Smooth muscle cell of the brain vasculature (primary cell): Measurements from ENCODE around the gene OSBPL8.
"Not testable (repeated sequence)": the region's sequence is repeated elsewhere in the genome, so short reads cannot be mapped to it uniquely, and the experiment has no call there.

Source experiments
- DNase-seq: peaks from one replicate; pipeline ENCODE4 v3.0.0-alpha.2; 2012; ENCODE audit warnings: low read depth, low spot score

OSBPL8 gene

DNA sequence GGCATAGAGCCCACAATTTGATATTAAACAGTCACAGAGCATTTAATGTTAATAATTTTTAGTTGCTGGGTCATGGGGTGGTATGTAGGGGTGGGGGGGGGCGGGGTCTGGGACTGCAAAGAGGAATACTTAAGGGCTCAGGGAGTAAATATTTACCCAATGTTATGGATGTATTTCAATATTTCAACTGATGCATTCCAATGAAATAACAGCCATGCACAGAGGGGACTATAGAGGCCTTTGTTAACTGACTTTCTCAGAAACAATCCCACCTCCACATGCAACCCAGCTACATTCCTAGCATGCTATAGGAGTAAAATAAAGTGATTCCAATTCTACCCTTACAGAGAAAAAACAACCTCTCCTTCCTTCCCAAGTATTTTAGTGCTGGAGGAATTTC is 203.5 kb downstream of the OSBPL8 start:
- DNase-seq: no peak

DNA sequence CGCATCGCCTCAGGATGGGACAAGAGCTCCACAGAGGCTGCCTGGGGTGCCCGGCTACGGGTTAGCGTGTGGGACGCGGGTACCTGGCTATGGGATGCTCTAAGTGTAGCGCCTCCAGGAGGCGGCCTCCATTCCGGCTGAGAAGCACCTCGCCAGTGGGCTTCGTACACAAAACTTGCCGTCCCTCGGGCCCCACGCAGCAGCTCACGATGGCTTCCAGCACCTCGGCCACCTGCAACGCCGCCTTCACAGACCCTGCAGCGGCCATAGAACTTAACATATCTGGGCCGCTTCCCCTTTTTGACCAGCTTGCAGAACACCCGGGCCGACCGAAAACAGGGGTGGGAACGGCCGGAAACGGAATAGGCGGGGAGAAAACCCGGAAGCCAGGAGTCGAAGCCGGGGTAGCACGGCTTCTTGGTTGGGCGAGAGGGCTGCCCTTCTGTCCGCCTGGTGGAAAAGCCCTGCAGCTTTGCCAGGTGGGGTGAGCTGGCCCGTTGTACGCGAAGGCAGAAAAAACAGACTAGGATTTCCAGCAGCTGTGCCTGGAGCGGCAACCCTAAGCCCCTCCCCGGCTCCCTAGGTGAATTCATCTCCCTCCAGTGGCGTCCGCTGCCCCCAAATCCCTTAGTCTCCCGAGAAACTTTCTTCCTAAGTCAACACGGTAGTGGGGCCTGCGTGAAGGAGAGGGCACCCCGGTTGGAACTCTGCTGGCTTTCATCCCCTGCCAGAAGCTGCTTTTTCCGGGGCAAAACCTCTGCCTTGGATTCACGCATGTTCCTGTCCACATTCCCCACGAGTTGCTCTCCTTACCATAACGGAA is 211.3 kb downstream of the OSBPL8 start, which contains the start of gene BBS10:
TSS of gene BBS10 (minus strand) at position 337 of the 823 bp plus-strand sequence. CDS start at position 280, 57 bp downstream.
- peak; percentile 72 for DNase-seq

DNA sequence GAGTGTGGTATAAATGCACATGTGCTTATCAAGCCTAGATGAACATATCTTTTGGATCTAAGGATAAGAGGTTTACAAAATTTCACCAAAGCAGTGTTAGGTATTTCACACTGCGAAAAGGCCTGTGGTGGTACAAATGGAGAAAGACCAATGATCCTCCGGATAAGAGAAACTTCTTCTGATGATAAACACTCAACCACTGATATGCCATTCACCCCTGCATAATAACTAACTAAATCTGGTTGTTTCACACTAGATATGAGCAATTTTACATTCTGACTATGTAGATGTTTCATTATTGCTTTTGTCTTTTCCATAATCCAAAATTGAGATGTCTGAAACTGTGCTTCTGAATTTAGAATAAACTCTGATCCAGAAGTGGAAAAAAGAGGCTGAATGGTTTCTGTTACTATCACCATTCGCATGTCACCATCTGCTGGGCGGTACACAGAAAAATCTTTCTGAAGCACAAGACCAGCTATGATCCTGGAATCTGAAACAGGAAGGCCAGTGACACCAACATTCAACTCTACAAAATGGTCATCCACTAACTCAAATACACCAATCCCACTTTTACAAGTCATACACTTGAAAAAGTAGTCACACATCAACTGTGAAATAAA is 212.7 kb downstream of the OSBPL8 start:
- no peak for DNase-seq

DNA sequence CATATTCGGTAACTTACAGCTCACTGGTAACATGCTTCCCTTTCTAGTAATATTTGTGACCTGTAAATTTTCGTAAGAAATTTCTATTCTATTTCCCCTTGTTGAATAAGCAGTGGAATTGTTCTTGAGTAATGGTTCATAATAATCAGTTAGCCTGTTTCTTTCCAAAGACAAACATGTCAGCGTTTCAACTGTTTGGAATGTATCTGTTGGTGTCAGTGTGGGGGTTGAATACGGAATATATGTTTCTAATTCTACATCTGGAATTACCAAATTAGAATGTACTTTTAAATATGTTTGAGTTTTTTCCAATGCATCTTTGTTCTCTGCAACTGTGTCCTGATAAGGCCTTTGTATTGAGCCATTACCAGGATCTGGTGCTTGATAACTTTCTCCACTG is 213.3 kb downstream of the OSBPL8 start:
- no peak for DNase-seq

DNA sequence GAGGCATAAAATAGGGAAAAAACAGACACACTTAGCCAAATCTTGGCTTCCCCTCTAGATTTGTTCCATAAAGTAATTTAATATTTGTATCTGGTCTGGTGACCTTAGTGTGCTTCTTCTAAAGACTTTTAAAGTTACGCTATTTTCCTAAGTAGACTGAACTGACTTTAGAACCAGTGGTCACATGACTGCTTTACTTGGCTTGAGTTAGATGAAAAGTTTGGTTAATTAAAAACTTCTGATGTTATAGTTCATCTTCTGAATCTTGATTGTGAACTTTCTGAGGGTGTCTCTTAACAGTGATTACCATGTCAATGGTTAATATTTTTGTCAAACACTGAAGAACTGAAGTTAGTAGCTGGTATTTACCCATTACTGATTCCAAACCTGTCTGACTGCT is 214.0 kb downstream of the OSBPL8 start:
- DNase-seq: no peak

DNA sequence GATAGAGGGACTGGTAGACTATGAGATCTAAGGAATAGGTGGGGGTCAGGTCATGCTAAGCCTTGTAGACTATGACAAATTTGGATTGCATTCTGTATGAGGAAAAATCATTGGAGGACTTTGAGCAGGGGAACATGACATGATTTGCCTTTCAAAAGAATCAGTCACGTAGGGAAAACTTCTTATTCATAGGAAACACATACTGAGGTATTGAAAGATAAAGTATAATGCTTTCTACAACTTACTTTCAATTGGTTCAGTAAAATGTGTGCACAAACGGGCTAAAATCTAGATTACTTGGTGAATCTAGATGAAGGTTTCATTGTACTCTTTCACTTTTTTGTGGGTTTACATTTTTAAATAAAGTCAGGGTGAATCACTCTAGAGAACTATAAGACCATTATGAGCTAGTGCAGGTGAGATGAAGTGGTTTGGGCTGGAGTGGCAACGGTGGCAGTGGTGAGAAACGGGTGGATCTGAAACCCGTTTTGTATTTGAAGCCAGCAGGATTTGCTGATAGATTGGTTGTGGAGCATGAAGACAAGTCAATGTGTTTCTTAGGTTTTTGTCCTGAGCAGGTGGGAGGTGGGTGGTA is 218.0 kb downstream of the OSBPL8 start:
- no peak for DNase-seq

DNA sequence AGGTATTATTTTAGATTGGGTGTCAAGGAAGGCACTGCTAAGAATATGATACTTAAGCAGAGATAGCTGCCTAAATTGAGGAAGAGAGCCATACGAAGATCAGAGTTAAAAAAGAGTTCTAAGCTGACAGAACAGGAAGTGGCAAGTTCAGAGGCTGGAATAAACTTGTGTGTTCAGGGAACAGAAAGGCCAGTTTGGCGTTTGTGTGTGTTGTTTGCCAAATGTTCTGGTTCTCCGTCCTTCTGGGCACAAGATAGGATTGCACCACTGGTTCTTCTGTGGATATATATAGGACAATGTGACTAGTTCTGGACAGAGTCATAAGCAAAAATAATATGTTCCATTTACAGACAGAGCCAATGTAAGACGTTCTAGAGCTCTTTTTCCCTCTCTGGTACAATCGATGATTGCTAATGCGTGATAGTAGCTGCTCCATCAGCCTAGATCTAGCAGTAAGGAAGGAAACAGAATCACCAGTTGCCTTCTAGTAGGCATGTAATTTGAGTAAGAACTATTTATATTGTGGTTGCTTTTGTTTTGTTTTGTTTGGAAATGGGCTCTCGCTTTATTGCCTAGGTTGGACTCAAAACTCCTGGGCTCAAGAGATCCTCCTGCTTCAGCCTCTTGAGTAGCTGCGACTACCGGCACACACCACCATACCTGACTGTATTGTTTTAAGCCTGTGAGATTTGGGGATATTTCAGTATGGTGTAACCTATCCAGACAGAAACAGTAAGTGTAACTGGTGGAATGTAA is 218.7 kb downstream of the OSBPL8 start:
- DNase-seq: no peak

DNA sequence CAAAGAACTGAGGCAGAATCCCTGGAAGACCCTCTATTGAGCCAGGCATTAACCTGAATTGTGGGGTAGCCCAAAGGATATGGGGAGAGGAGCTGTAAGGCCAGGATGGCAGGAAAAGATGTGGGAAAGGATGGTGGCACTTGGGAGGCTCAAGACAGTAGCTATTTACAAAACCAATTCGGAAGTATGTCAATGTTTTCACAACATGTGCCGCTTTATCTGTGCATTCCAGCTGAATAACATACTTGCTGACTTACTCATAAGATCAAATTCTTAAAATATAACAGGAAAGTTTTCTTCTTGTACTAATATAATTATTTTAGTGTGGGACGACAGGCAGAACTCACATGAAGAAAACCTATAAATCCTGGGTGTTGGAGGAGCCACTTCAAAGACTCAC is 222.0 kb downstream of the OSBPL8 start:
- DNase-seq: no peak

DNA sequence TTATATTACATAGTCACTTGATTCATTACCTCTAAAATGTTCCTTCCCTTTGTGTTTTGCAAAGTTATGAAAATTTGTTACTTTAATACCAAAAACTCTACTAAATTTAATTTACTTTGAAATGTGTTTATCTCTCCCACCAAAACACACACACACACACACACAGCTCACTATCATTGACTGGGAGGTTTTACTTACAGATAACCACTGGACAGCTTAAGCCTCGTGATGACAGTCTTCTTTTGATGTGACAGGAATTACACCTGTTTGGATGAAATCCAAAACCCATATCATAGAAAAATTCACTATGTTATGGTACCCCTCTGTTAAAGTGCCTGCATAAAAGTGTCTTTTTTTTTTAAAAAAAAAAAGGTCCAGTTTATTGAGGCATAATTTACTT is 227.0 kb downstream of the OSBPL8 start:
- no peak for DNase-seq

DNA sequence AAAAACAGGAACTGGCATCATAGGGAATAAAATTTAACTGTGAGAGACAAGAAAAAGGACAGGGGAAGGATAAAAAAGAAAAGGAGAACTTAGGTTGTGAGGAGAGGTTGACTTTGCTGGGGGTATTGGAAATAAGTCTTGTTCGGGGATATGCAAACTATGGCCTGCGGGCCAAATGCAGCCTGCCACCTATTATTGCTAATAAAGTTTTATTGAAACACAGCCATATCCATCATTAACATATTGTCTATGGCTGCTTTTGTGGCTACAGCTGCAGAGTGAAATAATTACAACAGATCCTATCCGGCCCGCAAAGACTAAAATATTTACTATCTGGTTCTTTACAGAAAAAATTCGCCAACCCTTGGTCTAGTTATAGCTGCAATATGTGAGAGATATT is 230.0 kb downstream of the OSBPL8 start:
- DNase-seq: no peak

DNA sequence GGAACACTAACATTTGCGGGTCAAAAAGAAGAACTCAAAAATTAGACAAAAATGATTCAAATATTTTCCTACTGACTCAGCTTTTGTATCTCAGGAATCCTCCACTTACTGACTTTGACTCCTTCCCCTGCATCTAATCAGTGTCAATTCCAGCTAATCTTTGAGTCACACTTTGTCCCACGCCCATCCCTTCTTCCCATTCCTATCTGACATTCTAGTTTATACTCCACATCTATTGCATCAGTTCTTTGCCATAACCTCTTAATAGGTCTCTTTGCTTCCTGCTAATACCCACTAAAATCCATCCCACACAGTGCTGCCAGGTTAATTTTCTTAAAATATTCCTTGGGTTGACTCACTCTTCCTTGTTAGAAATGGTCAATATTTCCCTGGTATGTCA is 230.4 kb downstream of the OSBPL8 start:
- DNase-seq: no peak

DNA sequence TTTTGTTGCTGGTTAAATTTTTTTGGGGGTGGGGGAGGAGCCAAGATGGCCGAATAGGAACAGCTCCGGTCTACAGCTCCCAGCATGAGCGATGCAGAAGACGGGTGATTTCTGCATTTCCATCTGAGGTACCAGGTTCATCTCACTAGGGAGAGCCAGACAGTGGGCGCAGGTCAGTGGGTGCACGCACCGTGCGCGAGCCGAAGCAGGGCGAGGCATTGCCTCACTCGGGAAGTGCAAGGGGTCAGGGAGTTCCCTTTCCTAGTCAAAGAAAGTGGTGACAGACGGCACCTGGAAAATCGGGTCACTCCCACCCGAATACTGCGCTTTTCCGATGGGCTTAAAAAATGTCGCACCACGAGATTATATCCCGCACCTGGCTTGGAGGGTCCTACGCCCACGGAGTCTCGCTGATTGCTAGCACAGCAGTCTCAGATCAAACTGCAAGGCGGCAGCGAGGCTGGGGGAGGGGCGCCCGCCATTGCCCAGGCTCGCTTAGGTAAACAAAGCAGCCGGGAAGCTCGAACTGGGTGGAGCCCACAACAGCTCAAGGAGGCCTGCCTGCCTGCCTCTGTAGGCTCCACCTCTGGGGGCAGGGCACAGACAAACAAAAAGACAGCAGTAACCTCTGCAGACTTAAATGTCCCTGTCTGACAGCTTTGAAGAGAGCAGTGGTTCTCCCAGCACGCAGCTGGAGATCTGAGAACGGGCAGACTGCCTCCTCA is 239.8 kb downstream of the OSBPL8 start:
- not testable (repeated sequence) for DNase-seq

DNA sequence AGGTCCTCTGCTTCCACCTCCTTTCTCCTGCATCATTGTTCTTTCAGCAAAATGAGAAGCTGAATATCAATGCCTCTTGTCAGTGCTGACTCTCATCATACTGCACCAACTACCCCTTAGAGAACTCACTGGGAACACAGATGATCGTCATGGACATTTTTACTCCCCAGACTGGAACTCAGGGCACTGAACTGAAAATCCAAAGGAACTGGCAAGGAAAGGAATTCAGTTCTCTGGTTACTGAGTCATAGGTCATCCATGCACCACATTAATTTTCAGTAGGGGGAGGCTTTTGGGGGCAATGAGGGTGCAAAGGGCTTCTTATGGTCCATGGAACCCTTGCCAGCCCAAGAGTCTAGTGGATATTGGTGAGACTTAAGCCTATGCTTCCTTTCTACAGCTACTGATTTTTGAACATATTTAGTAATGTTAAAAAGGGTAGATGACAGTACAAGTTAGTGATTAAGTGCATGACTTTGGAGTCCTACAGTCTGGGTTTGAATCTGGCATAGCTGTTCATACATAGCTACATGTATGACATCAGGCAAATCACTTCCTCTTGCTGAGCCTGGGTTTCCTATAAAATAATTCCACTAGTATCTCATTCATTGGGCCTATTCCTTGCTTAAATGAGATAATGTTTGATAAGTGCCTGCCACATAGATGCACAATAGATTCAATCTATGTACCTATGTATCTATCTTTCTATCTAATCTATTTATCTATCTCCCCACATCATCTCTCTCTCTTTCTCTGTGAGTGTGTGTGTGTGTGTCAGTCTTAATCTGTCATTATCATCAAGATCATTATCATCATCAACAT is 240.6 kb downstream of the OSBPL8 start:
- no peak for DNase-seq

DNA sequence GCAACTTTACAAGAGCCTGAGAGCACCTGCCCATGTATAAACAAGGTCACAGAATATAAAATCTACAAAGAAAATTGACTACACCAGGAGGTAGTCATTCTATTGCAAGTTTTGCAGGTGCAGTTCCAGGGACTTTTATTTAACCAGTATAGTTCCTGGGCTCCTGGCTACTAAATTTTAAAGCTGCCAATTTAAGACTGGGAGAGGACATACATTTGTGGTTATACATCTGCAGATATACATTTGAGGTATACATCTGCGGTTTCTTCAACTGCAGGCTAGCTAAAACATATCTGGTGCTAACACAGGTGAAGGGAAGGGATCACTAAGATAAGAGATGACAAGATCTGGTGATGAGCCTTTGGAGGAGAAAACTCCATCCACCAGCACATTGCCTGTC is 241.6 kb downstream of the OSBPL8 start:
- no peak for DNase-seq

DNA sequence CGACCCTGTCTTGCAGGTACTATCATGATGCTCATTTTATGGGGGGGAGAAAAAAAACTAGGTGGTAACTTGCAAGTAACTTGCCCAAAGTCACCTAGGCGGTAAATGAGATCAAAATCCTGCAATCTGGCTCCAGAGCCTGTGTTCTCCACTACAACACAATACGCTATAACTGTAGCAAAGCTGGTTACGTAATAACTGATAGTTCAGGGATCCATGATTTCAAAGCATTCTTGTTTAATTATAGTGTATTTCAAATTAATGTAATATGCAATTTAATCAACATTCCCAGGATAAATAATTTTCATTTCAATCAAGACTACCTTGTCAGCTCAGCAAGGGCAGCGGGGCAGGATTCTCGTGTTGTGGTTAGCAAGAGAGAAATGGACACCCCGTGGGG is 243.1 kb downstream of the OSBPL8 start:
- no peak for DNase-seq

DNA sequence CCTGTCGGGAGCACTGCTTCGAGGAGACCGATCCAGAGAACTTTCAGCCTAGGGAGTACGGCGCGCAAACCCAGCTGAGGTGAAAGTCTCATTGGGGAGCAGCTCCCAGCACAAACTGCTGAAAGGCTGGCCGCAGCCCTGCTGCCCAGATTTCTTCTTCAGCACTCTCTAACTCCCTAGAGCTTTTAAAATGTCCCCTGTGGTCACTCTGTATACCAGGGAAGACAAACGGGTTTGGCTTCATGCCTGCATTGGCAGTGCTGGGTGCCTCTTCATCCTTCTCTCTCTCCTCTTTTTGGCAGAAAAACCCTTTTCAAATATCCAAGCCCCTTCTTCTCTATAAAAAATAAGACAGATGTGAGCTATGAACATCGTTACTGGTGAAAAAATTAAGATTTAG is 246.3 kb downstream of the OSBPL8 start:
- no peak for DNase-seq

DNA sequence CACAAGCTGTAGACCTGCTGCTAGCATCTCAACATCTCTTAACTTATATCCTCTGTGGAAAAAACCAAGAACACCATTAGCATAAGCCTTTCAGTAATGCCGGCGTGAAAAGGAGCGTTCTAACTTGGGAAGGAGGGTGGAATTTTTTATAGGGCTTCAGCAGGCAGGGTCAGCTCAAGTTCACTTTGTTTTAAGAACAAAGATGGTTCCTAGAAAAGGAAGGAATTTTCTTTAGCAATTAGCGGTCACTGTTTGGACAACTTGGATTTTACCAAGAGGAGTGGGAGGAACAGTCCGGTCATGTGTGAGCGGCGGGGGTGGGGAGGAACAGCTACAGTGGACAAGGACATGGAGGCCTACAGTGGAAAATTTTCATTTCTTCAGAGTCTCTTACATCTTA is 247.3 kb downstream of the OSBPL8 start:
- no peak for DNase-seq

DNA sequence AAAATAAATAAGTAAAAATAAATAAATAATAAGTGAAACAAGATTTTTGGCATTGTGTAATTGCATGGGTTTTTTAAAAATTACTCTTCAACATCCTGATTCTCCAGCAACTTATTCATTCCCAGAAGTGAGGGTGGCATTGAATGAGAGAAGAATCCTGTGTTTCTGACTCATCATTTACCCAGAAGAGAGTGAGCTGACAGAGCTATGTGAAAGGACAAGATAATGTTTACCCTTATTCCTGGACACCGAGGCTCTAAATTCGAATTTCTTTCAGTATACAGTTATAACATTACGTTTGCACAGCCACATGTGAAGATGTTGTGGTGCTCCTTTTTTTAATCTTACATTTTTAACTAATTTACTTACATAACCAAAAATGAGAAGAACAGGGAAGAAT is 247.8 kb downstream of the OSBPL8 start:
- no peak for DNase-seq

DNA sequence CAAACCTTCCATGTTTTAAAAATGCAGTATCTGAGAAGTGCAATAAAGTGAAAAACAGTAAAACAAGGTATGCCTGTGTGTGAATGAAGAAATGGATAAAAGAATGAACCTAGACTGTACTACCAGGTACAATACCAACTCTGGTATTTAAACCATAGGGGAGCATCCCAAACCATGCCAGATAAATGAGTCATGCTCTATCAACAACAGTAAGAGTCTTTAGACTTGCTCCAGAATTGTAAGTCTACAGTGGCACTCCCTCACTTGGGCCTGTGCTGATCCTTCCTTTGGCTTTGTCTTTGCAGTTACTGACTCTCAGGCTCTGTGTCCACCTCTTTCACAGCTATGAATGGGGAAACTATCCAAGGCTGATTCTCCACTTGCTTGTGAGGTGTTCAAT is 249.5 kb downstream of the OSBPL8 start:
- no peak for DNase-seq

DNA sequence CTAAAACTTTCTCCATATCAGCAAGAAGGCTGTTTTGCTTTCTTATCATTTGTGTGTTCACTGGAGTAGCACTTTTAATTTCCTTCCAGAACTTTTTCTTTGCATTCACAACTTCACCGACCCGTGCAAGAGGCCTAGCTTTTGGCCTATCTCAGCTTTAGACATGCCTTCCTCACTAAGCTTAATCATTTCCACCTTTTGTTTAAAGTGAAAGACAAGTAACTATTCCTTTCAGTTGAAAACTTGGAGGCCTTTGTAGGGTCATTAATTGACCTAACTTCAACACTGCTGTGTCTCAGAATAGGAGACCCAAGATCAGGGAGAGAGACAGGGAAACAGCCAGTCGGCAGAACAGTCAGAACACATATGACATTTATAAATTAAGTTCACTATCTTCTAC is 250.7 kb downstream of the OSBPL8 start:
- no peak for DNase-seq

DNA sequence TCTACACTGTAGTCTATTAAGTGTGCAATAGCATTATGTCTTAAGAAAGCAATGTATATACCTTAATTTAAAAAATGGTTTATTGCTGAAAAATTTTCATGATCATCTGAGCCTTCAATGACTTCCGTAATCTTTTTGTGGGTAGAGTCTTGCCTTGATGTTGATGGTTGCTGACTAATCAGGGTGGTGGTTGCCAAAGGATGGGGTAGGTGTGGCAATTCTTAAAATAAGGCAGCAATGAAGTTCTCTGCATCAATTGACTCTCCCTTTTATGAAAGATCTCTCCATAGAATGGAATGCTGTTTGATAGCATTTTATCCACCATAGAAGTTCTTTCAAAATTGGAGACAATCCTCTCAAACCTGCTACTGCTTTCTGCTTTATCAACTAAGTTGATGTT is 252.5 kb downstream of the OSBPL8 start:
- DNase-seq: no peak
